MV-4-11 (cell line): ENCODE data around the gene MBOAT1.
"Not testable (repeated sequence)": the region's sequence is repeated elsewhere in the genome, so short reads cannot be mapped to it uniquely, and the experiment has no call there.

ENCODE experiments used
- DNase-seq: peaks from one replicate; lab custom pipeline; 2025; lab: John Stamatoyannopoulos, UW

MBOAT1 gene

GRCh38 chr6:20212392-20213111 is at the start of gene MBOAT1:
Gene MBOAT1, minus strand, starts transcription at chr6:20212469. Its CDS starts 235 bp downstream, at chr6:20212234.
- peak; percentile 85 for DNase-seq

- DNase-seq = no peak
Measured at GRCh38 chr6:20261685-20262084, 49.4 kb upstream of the MBOAT1 start.

- DNase-seq = peak; percentile 51
Measured at GRCh38 chr6:20260360-20260759, 48.1 kb upstream of the MBOAT1 start.

- no peak for DNase-seq
Measured at GRCh38 chr6:20259316-20260049, 47.2 kb upstream of the MBOAT1 start.

- DNase-seq = no peak
Measured at GRCh38 chr6:20255428-20255827, 43.2 kb upstream of the MBOAT1 start.

- DNase-seq = no peak
Measured at GRCh38 chr6:20254295-20254694, 42.0 kb upstream of the MBOAT1 start.

GRCh38 chr6:20253021-20253420 is 40.8 kb upstream of the MBOAT1 start:
- DNase-seq = no peak

- DNase-seq = no peak
Measured at GRCh38 chr6:20252311-20252710, 40.0 kb upstream of the MBOAT1 start.

GRCh38 chr6:20251525-20251924 is 39.3 kb upstream of the MBOAT1 start:
- DNase-seq = no peak

GRCh38 chr6:20246125-20246524 is 33.9 kb upstream of the MBOAT1 start:
- no peak for DNase-seq

GRCh38 chr6:20244807-20245681 is 32.8 kb upstream of the MBOAT1 start:
- DNase-seq = not testable (repeated sequence)

GRCh38 chr6:20243288-20243687 is 31.0 kb upstream of the MBOAT1 start:
- no peak for DNase-seq

GRCh38 chr6:20242397-20242796 is 30.1 kb upstream of the MBOAT1 start:
- DNase-seq = no peak

- DNase-seq = no peak
Measured at GRCh38 chr6:20241102-20241501, 28.8 kb upstream of the MBOAT1 start.

GRCh38 chr6:20238688-20239587 is 26.7 kb upstream of the MBOAT1 start:
- DNase-seq = no peak

GRCh38 chr6:20237677-20238460 is 25.6 kb upstream of the MBOAT1 start:
- DNase-seq = no peak

GRCh38 chr6:20236909-20237600 is 24.8 kb upstream of the MBOAT1 start:
- no peak for DNase-seq

- DNase-seq = no peak
Measured at GRCh38 chr6:20236344-20236743, 24.1 kb upstream of the MBOAT1 start.

GRCh38 chr6:20235041-20235440 is 22.8 kb upstream of the MBOAT1 start:
- no peak for DNase-seq

GRCh38 chr6:20234136-20234535 is 21.9 kb upstream of the MBOAT1 start:
- no peak for DNase-seq
